ENCODE results near the gene CAMK1D. TPM values are rescaled to one million over a fixed set of nuclear protein-coding genes. Genes with fewer than 3 reads are reported as not detected.

Gene CAMK1D
- total RNA-seq, 1 donor from 2014 or later: 58.8 TPM

- Mint-ChIP-seq H3K4me3 (no peak overlapping the region), H3K36me3 (ENCODE audit: low read depth) (peaks cover 87% of the 10 kb centered on the region), H3K9me3 (no peaks in the 10 kb centered on the region), H3K4me1 (no peaks in the 10 kb centered on the region), H3K27ac (no peak overlapping the region), H3K27me3 (no peaks in the 10 kb centered on the region)
- DNase-seq (no peak), ATAC-seq (ENCODE audit: low read depth) (no peak)
- ChIA-PET POLR2A (interaction anchor here (0.7 kb wide), 1 partner anchor 33 kb away, joined by 3 read pairs; no protein-coding TSS in a partner anchor), CTCF (no interaction called here)
- intact Hi-C loops (cut with micrococcal nuclease): no loop called here
- no peak for TF ChIP-seq CTCF (IDR thresholded peaks at IDR 0.05)
Observed at GRCh38 chr10:12792889-12793556, 443.7 kb downstream of the CAMK1D start.

GRCh38 chr10:12795315-12796110, 446.2 kb downstream of the CAMK1D start:
- Mint-ChIP-seq H3K27ac (no peak overlapping the region), H3K4me3 (no peak overlapping the region), H3K36me3 (ENCODE audit: low read depth) (peaks cover 91% of the 10 kb centered on the region), H3K9me3 (no peaks in the 10 kb centered on the region), H3K27me3 (no peaks in the 10 kb centered on the region), H3K4me1 (no peaks in the 10 kb centered on the region)
- intact Hi-C loops (cut with micrococcal nuclease): no loop called here
- ChIA-PET POLR2A (no interaction called here), CTCF (no interaction called here)
- ATAC-seq (ENCODE audit: low read depth): no peak
- DNase-seq: no peak
- TF ChIP-seq CTCF (IDR thresholded peaks at IDR 0.05): no peak

- ChIA-PET CTCF (interaction anchor here (0.6 kb wide), 1 partner anchor 13 kb away, joined by 3 read pairs; no protein-coding TSS in a partner anchor), POLR2A (no interaction called here)
- no peaks in the 10 kb centered on the region for H3K9me3 Mint-ChIP-seq
- no peak overlapping the region for H3K27ac Mint-ChIP-seq
- H3K36me3 Mint-ChIP-seq (ENCODE audit: low read depth): peaks cover 90% of the 10 kb centered on the region
- H3K27me3 Mint-ChIP-seq: no peaks in the 10 kb centered on the region
- TF ChIP-seq CTCF (IDR thresholded peaks at IDR 0.05): no peak
- ATAC-seq (ENCODE audit: low read depth) (no peak), DNase-seq (no peak)
- H3K4me1 Mint-ChIP-seq: no peaks in the 10 kb centered on the region
- intact Hi-C loops (cut with micrococcal nuclease): no loop called here
- no peak overlapping the region for H3K4me3 Mint-ChIP-seq
Observed at GRCh38 chr10:12796401-12797160, 447.2 kb downstream of the CAMK1D start.

GRCh38 chr10:12797471-12798262, 448.3 kb downstream of the CAMK1D start:
- H3K36me3 Mint-ChIP-seq (ENCODE audit: low read depth): peaks cover 90% of the 10 kb centered on the region
- no peak overlapping the region for H3K4me3 Mint-ChIP-seq
- no peak for TF ChIP-seq CTCF (IDR thresholded peaks at IDR 0.05)
- CTCF ChIA-PET: interaction anchor here (0.6 kb wide), 1 partner anchor 14 kb away, joined by 3 read pairs; no protein-coding TSS in a partner anchor
- H3K27me3 Mint-ChIP-seq: no peaks in the 10 kb centered on the region
- H3K9me3 Mint-ChIP-seq: no peaks in the 10 kb centered on the region
- H3K4me1 Mint-ChIP-seq: no peaks in the 10 kb centered on the region
- no peak for DNase-seq
- no peak overlapping the region for H3K27ac Mint-ChIP-seq
- ATAC-seq (ENCODE audit: low read depth): no peak
- intact Hi-C loops (cut with micrococcal nuclease): no loop called here
- POLR2A ChIA-PET: no interaction called here

Measured in activated B cell treated with CpG ODN at 0.5 μM for 24 hours (primary cell).